AG09309 (cell line): Measurements from ENCODE around the gene APBB1.

Source experiments
- DNase-seq: peaks from one replicate; pipeline ENCODE4 v3.0.0-alpha.2; 2010; ENCODE audit warnings: low read depth
- H3K4me3 ChIP-seq: 2 replicates; pipeline ENCODE4 v1.5.1; 2011; ENCODE audit warnings: mild to moderate bottlenecking, low read depth, low read length, moderate library complexity; ENCODE audit not compliant: control insufficient read depth
- TF ChIP-seq, protein P1 (sequence below): IDR thresholded peaks from 2 replicates; pipeline ENCODE4 v1.5.1; 2011; ENCODE audit warnings: mild to moderate bottlenecking, low read depth, low read length, inconsistent platforms; ENCODE audit not compliant: insufficient read depth, control insufficient read depth; ENCODE audit errors: missing control alignments

Gene APBB1

DNA sequence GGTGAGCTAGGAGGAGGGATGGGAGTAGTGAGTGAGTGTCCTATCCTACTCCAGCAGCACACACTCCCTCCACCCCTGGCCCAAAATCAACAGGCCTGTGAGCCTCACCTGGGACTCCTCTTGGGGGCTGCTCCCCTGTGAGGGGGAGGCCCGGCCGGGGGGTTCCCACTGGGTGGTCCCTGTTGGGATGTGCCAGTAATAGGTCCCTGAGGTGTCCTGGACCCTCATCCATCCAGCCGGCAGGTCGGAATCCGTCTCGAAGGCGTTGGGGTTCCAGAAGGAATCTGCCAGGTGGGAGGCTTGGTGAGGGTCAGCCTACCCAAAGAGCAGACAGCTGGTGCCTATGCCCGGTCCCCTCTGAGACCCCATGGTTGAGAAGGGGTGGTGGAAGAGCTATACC lies 15.4 kb downstream of the APBB1 start:
- H3K4me3 ChIP-seq: no peak overlapping the region
- TF ChIP-seq, protein P1, sequence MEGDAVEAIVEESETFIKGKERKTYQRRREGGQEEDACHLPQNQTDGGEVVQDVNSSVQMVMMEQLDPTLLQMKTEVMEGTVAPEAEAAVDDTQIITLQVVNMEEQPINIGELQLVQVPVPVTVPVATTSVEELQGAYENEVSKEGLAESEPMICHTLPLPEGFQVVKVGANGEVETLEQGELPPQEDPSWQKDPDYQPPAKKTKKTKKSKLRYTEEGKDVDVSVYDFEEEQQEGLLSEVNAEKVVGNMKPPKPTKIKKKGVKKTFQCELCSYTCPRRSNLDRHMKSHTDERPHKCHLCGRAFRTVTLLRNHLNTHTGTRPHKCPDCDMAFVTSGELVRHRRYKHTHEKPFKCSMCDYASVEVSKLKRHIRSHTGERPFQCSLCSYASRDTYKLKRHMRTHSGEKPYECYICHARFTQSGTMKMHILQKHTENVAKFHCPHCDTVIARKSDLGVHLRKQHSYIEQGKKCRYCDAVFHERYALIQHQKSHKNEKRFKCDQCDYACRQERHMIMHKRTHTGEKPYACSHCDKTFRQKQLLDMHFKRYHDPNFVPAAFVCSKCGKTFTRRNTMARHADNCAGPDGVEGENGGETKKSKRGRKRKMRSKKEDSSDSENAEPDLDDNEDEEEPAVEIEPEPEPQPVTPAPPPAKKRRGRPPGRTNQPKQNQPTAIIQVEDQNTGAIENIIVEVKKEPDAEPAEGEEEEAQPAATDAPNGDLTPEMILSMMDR: no peak
- DNase-seq: no peak

DNA sequence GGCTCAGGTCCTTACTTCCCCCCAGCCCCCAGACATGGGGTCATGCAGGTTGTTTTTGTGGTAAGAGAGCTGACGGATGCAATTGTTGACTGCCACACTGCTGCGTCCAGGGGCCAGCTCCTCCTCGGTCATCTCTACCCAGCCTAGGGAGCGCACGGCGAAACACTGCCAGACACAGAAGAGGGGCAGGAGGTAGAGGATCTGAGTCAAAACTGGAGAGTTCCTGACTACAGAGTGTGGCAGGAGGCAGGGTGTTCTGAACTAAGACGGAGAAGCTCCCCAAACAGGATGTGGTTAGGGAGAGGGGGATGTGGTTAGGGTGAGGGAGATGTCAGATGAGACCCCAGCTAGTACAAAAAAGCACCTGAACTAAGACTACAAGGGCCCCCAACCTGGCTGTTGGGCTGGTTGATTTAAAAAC lies 16.3 kb downstream of the APBB1 start:
- TF ChIP-seq, protein P1: no peak
- no peak for DNase-seq
- no peak overlapping the region for H3K4me3 ChIP-seq

DNA sequence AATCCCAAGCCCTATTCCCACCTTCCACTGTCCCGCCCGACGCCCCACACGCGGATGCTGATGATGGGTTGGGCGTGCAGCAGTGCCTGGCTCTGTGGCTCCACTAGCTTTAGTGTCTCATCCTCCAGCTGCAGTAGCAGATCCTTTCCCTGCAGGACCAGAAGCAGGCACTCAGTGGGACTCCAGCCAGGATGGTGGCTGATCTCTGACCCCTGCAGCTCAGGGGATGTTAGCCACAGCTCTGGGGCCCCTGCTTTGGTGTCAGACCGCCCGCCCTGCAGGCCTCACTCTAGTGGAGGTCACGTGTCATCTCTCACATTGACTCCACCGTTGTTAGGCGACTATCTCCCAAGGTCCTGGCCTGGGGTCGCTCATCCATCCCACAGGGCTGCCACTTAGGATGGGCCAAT lies 16.8 kb downstream of the APBB1 start:
- no peak for DNase-seq
- no peak overlapping the region for H3K4me3 ChIP-seq
- TF ChIP-seq, protein P1: no peak

DNA sequence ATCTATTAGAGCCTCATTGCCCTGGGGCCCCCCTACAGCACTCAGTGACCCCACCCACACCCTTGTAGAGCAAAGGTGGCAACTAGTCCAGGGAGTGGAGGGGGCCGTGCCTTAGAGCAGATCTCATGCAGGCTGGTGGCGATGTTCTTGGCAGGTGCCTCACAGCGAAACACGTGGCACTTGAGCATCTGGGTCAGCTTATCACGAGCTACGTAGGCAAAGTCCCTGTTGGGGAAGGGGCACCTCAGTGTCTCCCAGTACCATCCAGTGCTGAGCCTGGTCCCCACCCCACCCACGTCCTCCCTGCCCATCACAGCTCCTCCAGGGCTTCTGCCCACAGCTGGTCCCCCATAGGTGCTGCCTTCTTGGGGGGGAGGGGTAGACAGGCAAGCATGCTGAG lies 17.4 kb downstream of the APBB1 start:
- H3K4me3 ChIP-seq: no peak overlapping the region
- no peak for DNase-seq
- TF ChIP-seq, protein P1: no peak

DNA sequence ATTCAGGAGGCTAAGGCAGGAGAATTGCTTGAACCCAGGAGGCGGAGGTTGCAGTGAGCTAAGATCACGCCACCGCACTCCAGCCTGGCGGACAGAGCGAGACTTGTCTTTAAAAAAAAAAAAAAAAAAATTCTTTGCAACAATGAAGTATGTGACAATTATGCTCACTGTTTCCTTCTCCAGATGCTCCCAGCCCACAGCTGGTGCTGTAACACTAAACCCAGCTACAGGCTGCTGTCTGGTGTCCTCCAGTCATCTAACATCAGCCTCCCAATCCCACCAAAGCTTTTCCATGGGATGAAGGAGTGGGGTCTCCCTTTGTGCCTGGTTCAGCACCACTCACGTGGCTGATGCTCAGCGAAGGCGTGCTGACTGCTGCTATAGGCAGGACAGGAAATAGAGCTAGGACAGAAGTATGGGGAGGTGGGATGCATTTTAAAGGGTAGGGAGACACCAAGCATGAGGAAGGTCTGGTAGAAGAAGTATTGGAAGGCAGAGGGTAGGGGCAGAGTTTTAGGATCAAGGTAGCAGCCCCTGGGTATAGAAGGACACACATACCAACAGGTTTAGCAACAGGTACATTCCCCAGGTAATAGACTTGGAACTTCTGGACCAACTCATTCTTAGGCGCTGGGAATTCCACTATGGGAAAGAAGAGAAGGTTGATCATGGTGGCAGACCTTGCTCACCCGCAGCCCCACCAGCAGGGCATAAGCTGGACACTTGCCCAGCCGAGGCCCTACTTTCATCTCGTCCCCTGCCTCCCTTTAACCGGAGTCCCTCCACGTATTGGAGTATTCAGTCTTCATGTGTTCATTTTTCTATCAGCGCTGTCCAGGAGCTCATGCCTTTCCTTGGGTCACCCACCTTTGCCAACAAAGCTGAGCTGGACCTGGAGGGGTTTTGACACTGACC lies 18.2 kb downstream of the APBB1 start:
- DNase-seq: no peak
- TF ChIP-seq, protein P1: no peak
- no peak overlapping the region for H3K4me3 ChIP-seq

DNA sequence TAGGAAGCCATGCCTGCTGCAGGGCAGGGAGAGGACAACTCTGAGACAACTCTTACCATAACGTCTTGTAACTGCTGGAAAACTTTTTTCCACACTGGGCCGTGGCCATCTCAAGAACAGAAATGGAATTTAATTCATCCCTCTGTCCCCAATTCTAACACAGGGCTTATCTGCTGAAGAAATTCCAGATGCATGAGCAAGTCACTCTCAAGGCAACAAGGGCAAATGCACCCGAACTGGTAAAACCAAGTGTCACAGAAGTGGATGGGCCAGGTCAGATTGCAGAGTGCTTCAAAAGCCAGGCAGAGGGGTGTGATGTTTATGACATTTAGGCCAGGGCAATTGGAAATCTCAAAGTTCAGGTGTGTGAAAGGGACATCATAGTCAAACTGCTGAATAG lies 21.3 kb downstream of the APBB1 start:
- H3K4me3 ChIP-seq: no peak overlapping the region
- DNase-seq: no peak
- TF ChIP-seq, protein P1: no peak
